ENCODE data around the gene RCAN1.
"Not testable (repeated sequence)": the region's sequence is repeated elsewhere in the genome, so short reads cannot be mapped to it uniquely, and the experiment has no call there.

The RCAN1 gene

DNA sequence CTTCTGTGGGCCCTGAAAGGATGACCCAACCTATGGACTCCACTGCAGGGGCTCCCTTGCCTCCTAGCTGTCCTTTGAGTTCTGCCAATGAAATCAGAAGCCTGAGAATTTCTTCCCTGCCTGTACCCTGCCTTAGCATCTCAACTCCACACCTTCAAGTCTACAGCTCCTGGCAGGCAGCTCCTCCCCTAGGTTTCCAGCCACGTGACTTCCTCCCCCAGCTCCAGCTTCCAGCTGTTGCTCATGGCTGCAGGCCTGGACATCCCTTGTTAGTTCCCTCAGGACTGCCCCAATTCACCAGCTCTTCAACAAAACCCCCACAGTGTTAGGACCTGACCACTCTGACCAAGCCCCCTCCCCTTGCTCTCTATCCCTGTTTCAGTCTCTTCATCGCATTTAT lies 2.4 kb downstream of the RCAN1 start:
- Histone ChIP-seq H3K4me1 (peaks cover 55% of the 10 kb centered on the region), H3K9ac (no peak overlapping the region), H3K36me3 (no peaks in the 10 kb centered on the region), H3K4me2 (peak overlapping the region; percentile 90), H3K27ac (no peak overlapping the region), H3K9me3 (no peaks in the 10 kb centered on the region), H3K4me3 (peak overlapping the region; percentile 96; the same call in 1 of the 2 replicates), H3K27me3 (peaks cover 23% of the 10 kb centered on the region), H4K20me1 (peaks cover 63% of the 10 kb centered on the region)
- TF ChIP-seq Cebpa-rat (IDR thresholded peaks at IDR 0.05), result no peak

DNA sequence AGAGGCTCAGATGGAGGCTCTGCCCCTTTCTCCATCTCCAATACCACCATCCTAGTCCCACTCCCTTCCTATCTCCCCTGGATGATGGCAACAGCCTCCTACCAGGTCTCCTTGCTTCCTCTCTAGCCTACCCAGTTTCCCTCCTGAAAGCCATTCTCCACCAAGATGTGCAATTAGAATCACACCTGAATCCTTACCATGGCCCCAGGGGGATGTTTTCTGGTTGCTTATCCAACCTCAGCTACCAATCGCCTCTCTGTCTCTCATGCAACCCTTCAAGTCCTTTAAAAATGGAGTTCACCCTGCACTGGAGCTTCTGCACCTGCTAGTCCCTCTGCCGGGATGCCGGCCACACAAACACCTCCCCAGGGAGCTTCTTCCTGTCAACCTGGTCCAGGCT lies 2.9 kb downstream of the RCAN1 start:
- H3K4me1 ChIP-seq, result peaks cover 50% of the 10 kb centered on the region
- H4K20me1 ChIP-seq, result peaks cover 68% of the 10 kb centered on the region
- peaks cover 23% of the 10 kb centered on the region for H3K27me3 ChIP-seq
- H3K27ac ChIP-seq, result no peak overlapping the region
- peak overlapping the region; percentile 90 for H3K4me2 ChIP-seq
- H3K9me3 ChIP-seq, result no peaks in the 10 kb centered on the region
- no peak for TF ChIP-seq Cebpa-rat (IDR thresholded peaks at IDR 0.05)
- no peak overlapping the region for H3K9ac ChIP-seq
- H3K4me3 ChIP-seq, result no peak overlapping the region
- no peaks in the 10 kb centered on the region for H3K36me3 ChIP-seq

DNA sequence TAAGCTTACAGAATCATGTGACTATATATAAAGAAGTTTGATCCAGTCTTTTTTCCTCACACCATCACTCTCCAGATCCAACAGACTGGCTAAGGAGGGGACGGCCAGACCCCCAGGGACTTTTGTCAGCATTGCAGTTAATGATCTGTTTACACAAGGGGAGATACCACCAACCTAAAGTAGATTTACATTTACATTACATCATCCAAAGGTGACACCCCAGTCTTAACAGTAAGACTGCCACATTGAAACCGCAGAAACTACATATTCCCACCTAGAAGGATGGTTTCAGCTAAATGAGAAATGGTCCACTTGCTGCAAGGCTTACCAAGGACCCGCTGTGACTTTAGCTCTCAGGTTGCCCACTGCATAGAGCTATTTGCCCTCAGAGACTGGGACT lies 3.4 kb downstream of the RCAN1 start:
- TF ChIP-seq Cebpa-rat (IDR thresholded peaks at IDR 0.05), result no peak
- no peak overlapping the region for H3K4me3 ChIP-seq
- no peaks in the 10 kb centered on the region for H3K36me3 ChIP-seq
- H3K27me3 ChIP-seq, result peaks cover 23% of the 10 kb centered on the region
- H3K4me2 ChIP-seq, result peak overlapping the region; percentile 90
- H3K9ac ChIP-seq, result no peak overlapping the region
- peaks cover 73% of the 10 kb centered on the region for H4K20me1 ChIP-seq
- H3K27ac ChIP-seq, result no peak overlapping the region
- no peaks in the 10 kb centered on the region for H3K9me3 ChIP-seq
- H3K4me1 ChIP-seq, result peaks cover 44% of the 10 kb centered on the region

DNA sequence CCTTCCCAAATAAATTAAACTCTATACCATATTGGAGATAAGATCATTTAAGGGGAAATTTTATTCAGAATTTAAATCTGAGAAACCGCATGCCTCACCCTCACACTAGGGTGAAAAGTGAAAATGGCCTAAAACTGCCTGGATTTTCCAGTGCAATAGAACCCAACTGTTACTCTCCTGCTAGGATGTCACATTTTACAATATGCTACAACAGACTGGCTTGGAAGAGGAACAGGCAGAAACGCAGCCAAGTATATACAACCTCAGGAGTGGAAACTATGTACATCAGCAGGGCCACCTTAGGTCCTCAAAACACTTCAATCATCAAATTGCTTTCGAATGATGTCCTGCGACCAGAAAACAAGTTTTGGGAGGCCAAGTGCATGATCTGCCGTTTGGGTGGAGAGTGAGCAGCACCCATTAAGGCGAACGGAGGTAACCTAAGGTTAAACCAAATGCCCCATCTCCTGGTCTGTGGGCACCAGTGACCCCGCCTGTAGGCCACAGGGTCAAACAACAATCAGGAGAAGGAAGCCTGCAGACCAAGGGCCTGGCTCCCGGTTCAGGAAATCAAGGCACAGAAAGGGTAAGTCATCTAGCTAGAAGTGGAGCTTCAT lies 4.9 kb downstream of the RCAN1 start:
- Histone ChIP-seq H3K27me3 (peaks cover 23% of the 10 kb centered on the region), H4K20me1 (peaks cover 86% of the 10 kb centered on the region), H3K27ac (no peak overlapping the region), H3K4me3 (no peak overlapping the region), H3K9ac (no peak overlapping the region), H3K9me3 (no peaks in the 10 kb centered on the region), H3K36me3 (no peaks in the 10 kb centered on the region), H3K4me2 (no peak overlapping the region), H3K4me1 (peaks cover 32% of the 10 kb centered on the region)
- TF ChIP-seq Cebpa-rat (IDR thresholded peaks at IDR 0.05), result no peak

DNA sequence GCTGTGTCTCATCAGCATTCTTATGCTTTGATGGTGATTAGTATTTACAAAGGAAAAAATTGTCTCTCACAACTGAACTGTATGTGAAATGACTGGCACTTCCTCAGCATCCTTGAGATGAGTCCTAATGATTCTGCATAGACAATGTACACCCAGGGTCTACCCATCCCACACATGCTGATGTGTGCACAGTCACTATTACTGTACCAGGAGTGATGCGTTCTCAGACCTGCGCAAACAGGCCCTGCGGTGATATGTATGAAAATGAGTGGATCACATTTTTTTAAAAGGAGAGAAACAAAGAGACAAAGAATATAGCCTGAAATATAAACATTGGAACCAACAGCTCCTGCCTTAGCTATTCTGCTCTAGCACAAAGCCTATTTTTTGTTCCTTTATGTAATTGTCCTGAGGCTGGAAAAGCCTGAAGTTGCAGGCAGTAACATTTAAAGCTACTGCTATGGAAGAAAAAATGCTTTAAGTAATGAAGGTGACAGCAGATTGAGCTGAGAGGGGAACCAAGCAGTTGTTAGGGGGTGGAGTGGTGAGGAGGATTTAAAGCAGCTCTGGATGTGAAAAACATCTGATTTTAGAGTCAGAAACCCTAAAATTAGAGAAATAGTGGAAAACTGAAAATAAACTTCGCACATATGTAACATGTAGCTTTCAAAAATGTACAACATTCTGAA lies 5.5 kb downstream of the RCAN1 start:
- Histone ChIP-seq H4K20me1 (peaks cover 91% of the 10 kb centered on the region), H3K27ac (no peak overlapping the region), H3K9me3 (no peaks in the 10 kb centered on the region), H3K4me1 (peaks cover 31% of the 10 kb centered on the region), H3K9ac (no peak overlapping the region), H3K4me3 (no peak overlapping the region), H3K36me3 (no peaks in the 10 kb centered on the region), H3K27me3 (peaks cover 18% of the 10 kb centered on the region), H3K4me2 (no peak overlapping the region)
- TF ChIP-seq Cebpa-rat (IDR thresholded peaks at IDR 0.05), result no peak

DNA sequence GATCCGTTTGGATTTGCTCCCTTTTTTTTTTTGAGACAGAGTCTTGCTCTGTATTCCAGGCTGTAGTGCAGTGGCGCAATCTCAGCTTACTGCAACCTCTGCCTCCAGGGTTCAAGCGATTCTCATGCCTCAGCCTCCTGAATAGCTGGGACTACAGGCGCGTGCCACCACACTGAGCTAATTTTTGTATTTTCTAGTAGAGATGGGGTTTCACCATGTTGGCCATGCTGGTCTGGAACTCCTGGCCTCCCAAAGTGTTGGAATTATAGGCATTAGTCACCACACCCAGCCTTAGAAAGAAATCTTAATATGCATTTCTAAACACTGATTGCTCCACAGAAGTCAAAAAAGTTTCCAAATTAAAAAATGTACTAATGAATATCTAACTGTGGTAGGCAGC lies 7.5 kb downstream of the RCAN1 start:
- H3K27me3 ChIP-seq, H3K27ac ChIP-seq, H3K9me3 ChIP-seq, H3K4me3 ChIP-seq, H3K4me2 ChIP-seq, H3K9ac ChIP-seq, H3K36me3 ChIP-seq: not testable (repeated sequence)
- Histone ChIP-seq H4K20me1 (peaks cover 80% of the 10 kb centered on the region), H3K4me1 (peaks cover 11% of the 10 kb centered on the region)

DNA sequence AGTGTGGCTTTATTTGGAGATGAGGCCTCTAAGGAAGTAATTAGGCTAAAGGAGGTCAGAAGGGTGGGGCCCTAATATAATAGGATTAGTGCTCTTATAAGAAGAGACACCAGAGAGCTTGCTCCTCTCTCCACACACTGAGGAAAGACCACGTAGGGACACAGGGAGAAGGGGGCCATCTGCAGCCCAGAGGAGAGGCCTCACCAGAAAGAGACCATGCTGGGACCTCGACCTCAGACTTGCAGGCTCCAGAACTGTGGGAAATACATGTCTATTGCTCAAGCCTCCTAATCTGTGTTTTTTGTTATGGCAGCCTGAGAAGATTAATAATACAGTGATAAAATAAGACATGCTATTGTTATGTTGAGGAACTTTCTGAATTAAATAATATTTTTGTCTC lies 8.3 kb downstream of the RCAN1 start:
- Histone ChIP-seq H3K9me3 (no peaks in the 10 kb centered on the region), H3K4me1 (peaks cover 3% of the 10 kb centered on the region), H3K27ac (no peak overlapping the region), H3K9ac (no peak overlapping the region), H3K4me3 (no peak overlapping the region), H4K20me1 (peaks cover 78% of the 10 kb centered on the region), H3K27me3 (no peaks in the 10 kb centered on the region), H3K36me3 (no peaks in the 10 kb centered on the region), H3K4me2 (no peak overlapping the region)
- no peak for TF ChIP-seq Cebpa-rat (IDR thresholded peaks at IDR 0.05)

DNA sequence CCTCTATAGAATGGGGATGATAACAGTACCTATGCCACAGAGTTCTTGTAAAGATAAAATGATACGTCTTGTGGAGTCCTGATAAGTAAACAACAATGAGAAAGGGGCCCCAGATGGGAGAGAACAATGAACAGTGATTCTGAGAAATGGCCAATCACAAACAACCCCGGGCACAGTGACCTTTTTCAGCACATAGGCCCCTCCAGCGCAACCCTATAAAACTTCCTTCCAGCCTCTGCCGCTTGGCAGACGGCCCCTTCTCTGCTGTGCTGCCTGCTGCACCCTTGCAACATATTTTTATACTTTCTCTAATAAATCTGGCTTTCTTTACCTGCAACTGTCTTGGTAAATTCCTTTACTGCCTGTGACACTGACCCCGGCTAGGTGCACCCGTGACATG lies 8.9 kb downstream of the RCAN1 start:
- Histone ChIP-seq H3K27ac (no peak overlapping the region), H3K9me3 (no peaks in the 10 kb centered on the region), H3K27me3 (no peaks in the 10 kb centered on the region), H3K36me3 (no peaks in the 10 kb centered on the region), H3K4me2 (no peak overlapping the region), H4K20me1 (peaks cover 75% of the 10 kb centered on the region), H3K4me3 (no peak overlapping the region), H3K9ac (no peak overlapping the region), H3K4me1 (no peaks in the 10 kb centered on the region; the same call in 1 of the 2 replicates)
- TF ChIP-seq Cebpa-rat (IDR thresholded peaks at IDR 0.05), result no peak

DNA sequence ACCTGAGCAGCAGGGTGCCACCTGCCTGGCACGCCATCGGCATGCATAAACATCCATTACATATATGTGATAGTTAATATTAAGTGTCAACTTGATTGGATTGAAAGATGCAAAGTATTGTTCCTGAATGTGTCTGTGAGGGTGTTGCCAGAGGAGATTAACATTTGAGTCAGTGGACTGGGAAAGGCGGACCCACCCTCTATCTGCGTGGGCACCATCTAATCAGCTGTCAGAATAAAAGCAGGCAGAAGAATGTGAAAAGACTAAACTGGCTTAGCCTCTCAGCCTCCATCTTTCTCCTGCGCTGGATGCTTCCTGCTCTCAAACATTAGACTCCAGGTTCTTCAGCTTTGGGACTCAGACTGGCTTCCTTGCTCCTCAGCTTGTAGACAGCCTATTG lies 10.0 kb downstream of the RCAN1 start:
- H3K4me1 ChIP-seq, H3K27ac ChIP-seq, H3K27me3 ChIP-seq, H3K9ac ChIP-seq, H3K36me3 ChIP-seq, H3K4me2 ChIP-seq, H3K9me3 ChIP-seq, H3K4me3 ChIP-seq: not testable (repeated sequence)
- peaks cover 79% of the 10 kb centered on the region for H4K20me1 ChIP-seq

DNA sequence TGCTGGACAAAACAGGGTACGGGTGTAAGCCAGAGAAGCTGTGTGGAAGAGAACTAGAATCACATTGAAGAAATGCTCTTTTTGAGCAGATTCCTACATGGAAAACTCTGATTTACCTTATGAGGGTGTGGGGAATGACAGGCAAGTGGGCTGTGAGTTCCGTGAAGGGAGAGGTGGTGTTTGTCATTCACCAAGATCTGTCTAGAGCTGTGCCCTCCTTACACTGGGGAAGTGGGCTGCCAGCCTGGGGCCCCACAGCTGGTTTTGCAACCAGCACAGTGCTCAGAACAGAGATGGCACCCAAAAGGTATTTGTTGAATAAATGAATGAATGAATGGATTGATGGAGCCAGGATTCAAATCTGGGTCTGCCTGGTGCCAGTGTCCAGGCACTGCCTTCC lies 10.4 kb downstream of the RCAN1 start:
- Histone ChIP-seq H3K27me3 (no peaks in the 10 kb centered on the region), H3K9me3 (no peaks in the 10 kb centered on the region), H3K4me1 (no peaks in the 10 kb centered on the region; the same call in 1 of the 2 replicates), H3K27ac (no peak overlapping the region), H3K4me3 (no peak overlapping the region), H3K9ac (no peak overlapping the region), H3K36me3 (no peaks in the 10 kb centered on the region), H4K20me1 (peaks cover 79% of the 10 kb centered on the region), H3K4me2 (no peak overlapping the region)
- TF ChIP-seq Cebpa-rat (IDR thresholded peaks at IDR 0.05), result no peak

Data from BLaER1 (cell line).